ENCODE measurements around the gene ACADSB.

The ACADSB gene

DNA sequence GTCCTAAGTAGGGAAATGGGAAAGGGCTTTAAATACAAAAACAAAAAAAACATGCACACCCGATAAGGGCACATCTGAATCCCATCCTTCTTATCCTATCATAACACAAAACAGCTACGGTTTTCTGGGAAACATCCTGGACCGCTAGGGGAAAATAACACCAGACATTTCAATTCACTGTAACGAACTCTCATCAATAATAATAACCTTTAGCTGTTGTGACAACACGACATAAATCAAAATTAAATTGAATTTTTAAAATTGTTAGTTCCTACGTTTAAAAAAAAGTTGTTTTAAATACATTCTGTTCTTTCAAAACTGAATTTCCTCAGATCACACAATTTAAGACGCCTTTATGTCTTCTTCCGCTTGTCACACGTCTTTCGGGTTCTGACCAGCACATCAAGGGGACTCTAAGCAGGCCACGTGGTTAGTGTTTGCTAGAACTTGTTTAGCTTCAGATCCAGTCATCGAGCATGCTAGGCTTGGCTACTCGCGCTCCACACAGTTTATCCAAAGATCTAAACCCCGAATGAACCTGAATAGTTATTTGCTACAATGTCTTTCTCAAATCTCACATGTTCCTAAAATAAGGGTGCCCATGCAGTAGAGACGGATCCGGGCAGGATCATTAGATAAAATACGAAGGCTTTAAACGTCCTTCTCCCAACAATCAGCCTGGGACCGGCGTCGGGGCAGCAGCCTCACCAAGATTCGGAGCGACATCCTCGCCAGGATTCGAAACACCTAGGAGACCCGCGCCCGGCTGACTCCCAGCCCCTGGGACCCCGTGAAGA lies 1.1 kb upstream of the ACADSB start:
- DNase-seq: no peak

DNA sequence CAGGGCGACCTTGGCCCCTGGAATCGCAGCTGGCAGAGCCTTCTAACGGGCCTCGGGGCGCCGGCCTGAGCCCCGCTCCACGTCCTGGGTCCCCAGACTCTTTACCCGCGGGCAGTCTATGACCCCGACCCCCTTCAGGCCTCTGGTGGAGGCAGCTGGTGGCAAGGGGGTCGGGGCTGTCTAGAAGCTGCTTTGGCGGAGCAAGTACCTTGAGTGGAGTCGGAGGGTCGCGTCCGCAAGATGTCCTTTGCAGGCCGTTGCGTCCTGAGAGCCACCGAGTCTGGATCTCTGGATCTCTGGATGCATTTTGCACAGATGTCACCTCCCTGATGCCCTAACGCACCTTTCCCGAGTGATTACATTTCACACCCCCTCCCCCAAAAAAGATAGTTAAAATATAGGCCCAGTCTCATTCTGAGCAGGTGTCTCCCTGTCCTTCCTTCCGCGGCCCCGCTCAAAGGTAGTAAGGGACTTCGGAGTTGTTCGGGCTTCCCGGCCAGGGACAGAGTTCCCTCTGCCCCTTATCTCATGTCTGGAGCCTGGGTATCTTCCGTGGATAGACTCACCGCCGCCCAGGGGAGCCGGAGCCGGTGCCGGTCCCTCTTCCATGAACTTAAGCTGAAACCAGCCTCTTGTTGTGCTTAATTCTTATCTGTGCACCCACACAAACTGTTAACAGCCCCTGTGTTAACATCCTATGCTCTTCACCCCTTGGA lies 457 bp downstream of the ACADSB start:
- DNase-seq: no peak

DNA sequence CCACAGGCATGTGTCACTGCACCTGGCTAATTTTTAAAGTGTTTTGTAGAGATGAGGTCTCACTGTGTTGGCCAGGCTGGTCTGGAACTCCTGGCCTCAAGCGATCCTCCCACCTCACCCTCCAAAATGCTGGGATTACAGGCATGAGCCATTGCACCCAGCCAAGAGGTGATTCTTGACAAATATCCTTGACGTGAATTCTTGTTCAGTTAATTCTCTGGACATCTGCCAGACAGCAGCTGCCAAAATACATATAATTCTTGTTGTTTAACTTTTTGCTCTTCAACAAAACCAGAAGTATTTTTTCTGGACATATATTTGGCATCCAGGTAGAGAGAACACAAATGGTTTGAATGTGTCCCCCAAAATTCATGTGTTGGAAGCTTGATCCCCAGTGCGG lies 3.2 kb downstream of the ACADSB start:
- DNase-seq: no peak

DNA sequence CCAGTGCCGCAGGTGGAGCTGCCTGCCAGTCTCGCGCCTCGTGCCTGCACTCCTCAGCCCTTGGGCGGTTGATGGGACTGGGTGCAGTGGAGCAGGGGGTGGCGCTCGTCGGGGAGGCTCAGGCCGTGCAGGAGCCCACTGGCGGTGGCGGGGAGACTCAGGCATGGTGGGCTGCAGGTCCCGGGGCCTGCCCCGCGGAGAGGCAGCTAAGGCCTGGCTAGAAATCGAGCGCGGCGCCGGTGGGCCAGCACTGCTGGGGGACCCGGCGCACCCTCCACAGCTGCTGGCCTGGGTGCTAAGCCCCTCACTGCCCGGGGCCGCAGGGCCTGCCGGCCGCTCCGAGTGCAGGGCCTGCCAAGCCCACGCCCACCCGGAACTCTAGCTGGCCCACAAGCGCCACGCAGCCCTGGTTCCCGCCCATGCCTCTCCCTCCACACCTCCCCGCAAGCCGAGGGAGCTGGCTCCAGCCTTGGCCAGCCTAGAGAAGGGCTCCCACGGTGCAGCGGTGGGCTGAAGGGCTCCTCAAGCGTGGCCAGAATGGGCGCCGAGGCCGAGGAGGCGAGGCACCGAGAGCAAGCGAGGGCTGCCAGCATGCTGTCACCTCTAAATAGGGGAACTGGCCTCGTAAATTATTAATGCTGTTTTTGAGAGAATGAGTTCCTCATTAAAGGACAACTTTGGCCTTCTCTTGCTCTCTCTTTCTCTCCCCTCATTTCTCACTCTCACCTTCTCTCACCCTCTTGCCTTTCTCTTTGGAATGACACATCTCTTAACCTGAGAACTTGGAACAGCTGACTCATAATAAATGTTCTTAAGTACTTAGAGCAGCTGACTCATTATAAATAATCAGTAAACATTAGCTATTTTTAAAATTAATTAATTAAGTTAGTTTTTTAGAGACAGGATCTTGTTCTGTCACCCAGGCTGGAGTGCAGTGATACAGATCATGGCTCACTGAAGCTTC lies 4.9 kb downstream of the ACADSB start:
- DNase-seq: no peak

DNA sequence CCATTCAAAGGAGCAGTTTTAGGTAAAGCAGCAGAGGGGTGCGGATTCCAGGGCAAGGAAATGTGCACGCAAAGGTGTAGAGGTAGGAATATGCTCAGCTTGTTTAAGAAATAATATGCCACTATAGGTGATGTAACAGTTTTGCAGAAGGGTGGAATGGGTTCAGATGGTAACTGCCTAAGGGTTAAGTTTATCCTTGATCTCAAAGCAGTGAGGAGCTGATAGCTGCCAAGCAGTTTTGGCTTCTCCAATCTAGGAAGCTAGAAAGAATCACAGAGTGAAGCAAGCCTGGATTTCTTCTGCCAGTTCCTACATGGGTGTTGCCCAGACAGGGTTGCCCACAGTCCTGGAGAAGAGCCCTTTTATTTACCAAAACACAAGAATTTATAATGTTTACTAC lies 6.0 kb downstream of the ACADSB start:
- DNase-seq: no peak

DNA sequence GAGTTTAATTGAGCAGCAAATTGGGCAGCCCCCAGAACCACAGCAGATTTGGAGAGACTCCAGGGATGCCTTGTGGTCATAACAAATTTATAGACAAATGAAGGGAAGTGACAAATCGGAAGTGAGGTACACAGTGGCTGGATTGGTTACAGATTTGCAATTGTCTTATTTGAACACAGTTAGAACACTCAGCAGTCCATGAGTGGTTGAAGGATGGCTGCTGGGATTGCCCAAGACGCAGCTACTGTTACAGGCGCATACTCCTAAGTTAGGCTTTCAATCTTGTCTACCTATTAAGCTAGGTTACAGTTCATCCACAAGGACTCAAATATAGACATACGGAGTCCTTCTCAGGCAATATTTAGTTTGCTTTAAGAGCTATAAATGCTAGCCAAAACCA lies 7.4 kb downstream of the ACADSB start:
- no peak for DNase-seq

DNA sequence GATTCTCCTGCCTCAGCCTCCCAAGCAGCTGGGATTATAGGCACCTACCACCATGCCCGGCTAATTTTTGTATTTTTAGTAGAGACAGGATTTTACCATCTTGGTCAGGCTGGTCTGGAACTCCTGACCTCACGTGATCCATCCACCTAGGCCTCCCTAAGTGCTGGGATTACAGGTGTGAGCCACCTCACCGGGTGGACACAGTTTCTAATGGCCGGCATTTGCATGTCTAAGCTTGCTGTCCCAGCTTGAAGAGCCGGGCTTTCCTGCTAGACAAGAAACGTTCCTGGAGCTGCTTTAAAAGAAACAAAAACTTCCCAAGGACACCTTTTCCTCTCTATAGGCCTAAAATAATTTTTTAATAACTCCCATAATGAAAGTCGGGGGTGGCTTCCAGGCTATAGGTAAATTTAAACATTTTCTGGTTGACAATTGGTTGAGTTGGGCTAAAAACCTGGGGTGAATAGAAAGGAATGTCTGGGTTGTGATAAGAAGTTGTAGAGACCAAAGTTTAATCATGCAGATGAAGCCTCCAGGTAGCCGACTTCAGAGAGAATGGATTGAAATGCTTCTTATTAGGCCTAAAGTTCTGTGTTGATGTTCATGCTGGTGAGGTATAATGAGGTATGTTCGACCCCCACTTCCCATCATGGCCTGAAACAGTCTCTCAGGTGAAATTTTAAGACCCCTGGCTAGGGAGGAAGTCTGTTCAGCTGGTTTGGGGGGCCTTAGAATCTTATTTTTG lies 8.8 kb downstream of the ACADSB start:
- no peak for DNase-seq

DNA sequence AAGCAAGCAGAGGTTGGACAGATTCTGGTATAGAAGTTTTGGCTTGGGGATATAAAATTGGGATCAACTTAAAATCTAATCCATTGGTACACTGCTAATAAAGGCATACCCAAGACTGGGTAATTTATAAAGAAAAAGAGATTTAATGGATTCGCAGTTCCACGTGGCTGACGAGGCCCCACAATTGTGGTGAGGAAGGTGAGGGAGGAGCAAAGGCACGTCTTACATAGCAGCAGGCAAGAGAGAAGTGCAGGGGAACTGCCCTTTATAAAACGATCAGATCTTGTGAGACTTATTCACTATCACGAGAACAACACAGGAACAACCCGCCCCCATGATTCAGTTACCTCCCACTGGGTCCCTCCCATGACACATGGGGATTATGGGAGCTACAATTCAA lies 9.7 kb downstream of the ACADSB start:
- no peak for DNase-seq

DNA sequence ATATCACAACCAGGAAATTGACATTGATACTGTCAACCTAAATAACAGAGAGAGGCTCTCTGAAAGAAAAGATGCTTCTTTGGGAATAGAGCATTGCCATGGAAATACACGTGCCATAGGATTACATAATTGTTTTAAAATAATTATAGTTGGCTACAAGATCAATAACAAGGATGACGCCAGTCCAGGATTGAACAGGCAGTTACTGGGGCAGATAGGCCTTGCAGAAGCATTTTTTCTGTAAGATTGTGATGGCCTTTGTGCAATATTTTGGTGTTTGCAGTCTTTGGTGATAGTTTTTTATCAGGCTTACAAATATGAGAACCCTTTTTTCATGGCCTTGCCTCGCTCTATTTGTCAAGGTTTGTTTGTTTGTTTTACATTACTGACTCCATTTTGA lies 10.5 kb downstream of the ACADSB start:
- DNase-seq: no peak

DNA sequence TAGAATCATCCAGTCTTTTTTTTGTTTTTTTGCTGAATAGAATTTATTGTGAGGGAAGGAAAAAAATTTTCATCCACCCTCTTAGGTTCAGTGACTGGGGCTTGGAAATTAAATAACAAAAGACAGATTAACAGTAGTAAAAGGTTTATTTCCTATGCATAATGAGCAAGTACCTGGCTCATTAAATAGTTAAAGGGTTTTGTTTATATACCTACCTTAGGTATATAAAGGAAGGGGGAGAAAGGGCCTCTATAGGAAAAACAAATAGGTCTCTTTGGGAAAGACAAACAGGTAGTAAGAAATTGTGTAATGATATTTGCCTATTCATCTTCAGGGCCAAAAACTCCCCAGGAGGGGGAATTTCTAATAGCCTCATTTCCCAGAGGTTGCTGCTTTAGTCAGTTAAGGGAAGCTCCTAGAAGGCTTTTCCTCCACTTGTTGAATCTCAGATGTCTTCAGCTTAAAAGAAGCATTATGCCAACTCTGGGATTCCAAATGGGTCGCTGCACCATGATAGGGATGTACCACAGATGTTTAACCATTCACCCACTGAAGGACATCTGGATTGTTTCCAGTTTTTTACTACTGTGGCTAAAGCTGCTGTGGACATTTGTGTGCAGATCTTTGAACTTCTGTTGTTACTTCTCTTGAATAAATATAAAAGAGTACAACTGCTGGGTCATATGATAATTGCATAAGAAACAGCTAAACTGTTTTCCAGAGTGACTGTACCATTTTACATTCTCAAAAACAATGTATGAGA lies 11.3 kb downstream of the ACADSB start:
- no peak for DNase-seq

DNA sequence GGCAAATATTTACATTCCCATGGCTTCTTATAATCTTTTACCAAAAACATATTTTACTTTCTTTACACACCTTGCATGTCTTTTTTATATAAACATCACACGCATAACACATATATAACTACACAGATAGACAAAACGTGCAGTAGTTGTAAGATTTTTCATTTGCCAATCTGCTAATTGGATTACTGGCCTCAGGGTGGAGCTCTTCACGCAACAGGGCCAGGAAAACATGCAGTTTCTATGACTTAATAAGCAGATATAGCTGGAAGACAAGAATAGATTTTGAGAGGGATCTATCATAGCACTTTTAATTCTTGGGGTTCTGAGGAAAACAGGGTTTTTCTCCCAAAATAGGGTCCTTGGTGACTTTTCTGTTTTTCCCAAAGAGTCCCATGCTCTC lies 12.7 kb downstream of the ACADSB start:
- no peak for DNase-seq

DNA sequence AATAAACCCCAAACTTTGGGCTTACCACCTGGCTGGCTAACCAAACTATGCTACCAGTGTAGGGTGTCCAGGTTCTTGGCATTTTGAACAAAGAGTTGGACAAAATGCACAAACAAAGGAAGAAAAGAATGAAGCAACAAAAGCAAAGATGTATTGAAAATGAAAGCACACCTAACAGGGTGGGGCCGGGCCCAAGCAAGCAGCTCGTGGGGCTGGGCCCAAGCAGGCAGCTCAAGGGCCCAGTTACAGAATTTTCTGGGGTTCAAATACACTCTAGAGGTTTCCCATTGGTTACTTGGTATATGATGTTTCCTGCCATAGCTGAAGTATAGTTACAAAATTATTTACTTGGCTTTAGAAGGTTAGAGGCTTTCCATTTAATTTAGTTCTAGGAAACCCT lies 15.7 kb downstream of the ACADSB start:
- DNase-seq: no peak

DNA sequence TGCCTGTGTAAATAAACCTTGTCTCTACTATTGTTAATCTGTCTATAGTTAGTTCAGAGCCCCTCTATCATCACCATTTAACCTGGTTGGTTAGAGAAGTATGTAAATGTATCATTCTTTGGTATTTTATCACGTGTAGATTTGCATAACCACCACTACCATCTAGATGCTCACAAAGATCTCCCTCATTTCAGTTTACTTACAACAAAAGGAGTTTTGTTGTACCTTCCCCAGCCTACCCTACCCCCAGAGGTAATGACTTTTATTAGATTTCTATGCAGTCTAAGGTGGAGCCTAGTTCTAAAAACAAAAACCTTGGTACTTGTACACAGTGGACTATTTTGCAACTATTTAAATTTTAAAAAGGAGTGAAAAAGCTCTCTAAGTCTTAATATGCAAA lies 17.5 kb downstream of the ACADSB start:
- no peak for DNase-seq

DNA sequence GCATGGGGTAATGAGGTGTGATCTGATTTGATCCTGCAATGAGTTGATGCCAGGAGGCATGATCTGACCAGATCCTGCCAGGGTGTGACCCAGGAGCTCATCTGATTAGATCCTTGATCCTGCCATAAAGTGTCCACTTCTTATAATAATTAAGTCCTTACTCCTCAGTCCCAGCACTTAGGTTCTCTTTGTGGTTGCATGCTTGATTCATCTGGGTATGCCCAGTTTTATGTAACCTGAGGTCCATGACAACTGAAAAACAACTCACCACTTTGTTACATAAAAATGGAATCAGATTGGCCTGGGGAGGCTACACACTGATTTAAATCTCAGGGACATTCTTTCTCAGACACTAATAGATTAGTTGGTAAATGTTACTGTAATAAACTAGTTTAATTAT lies 19.1 kb downstream of the ACADSB start:
- DNase-seq: no peak

DNA sequence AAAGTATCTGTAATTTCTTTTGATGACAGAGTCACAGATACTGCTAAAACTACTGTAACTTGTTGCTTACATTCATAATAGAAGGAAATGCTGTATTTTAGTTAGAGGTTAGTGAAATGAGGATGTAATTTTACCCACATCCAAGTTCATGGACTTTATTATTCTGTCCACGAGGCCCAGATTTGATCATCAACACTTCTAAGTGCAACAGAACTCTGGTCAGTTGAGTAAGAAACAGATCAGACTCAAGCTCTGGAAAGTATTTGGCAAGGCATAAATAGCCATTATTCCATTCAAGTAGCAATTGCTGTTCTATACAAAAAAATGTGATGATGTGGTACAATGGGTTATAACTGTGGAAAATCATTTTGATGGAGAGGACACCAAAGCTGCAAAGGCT lies 22.3 kb downstream of the ACADSB start:
- no peak for DNase-seq

DNA sequence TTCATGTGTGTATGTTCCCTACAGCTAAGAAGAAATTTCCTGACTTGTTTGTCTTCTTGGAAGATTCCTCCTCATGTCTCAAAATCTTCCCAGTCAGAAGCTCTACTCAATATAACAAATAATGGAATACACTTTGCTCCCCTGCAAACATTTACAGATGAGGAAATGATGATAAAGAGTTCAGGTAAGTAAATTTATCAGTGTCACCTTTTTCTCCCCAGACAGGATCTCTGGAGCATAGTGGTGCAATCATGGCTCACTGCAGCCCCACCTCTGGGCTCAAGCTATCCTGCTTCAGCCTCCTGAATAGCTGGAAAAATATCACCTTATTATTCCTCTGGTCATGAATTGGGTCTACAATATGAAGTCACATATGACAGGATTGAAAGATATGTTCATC lies 25.5 kb downstream of the ACADSB start:
- no peak for DNase-seq

DNA sequence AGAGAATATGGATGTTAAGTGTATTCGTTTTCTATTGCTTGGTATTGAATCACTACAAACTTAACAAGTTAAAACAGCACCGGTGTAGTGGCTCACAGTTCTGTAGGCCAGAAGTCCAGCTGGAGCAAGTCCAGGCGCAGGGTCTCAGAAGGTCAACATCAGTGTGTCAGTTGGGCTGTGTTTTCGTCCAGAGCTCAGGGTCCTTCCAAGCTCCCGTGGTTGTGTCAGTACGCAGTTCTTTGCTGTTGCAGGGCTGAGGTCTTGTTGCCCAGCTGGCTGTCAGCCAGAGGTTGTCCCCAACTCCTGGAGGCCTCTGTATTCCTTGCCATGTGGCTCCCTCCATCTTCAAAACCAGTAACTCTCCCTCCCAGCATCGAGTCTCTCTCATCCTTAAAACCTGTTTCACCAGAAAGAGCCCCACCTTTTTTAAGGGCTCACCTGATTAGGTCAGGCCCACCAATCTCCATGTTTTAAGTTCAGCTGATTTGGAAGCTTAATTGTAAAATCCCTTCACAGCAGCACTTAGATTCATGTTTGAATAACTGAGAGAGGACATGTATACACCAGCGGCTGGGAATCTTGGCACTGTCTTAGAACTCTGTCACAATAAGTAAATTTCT lies 26.8 kb downstream of the ACADSB start:
- no peak for DNase-seq

DNA sequence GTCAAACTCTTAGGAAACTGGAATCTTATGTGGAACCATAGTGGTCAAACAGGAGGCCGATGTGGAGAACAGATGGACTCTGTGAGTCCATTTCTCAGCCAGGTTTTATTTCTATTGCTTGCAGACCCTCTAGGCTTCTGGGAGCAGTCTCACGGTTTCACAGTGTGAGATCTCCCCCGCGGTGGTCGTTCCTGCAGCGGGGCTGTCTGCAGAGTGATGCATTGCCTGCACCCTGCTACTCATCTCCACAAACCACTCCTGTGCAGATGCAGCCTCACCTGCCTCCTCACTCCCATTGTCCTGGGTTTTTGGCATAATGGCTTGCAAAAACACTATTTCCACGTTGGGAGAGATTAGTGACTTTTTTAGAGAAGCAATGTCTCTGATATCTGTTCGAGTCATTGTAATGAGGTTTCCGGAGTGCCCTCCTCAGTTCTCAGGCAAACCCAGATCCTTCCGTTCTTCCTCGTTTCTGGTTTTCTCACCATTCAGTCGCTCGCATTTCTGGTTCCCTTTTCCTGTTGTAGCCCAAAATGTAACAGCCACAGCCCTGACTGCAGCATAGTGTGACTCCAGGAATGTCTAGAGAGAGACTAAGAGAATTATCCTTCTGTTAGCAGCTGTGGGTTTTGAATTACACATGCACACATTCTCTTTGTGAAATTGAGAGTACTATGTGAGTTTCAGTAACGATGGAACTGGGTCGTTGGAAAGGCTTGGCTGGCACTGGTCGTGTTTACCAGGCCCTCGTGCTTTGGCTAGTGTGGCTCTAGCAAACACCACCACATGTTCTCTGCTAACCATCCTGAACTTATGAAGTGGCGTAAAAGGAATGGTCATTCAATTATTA lies 30.2 kb downstream of the ACADSB start:
- no peak for DNase-seq

DNA sequence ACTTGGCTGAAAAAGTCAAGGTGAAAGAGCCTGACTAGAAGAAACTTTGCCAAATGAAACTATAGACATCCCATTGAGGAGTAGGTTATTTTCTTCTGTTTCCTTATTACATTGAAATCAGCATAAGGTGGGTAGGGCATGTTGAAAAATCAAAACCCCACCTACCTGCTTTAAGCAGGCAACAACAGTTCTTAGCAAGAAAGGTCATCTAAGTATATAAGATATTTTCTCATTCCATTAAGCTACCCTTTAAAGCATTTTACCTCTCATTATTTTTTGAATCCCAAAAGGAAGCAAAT lies 30.8 kb downstream of the ACADSB start:
- no peak for DNase-seq

DNA sequence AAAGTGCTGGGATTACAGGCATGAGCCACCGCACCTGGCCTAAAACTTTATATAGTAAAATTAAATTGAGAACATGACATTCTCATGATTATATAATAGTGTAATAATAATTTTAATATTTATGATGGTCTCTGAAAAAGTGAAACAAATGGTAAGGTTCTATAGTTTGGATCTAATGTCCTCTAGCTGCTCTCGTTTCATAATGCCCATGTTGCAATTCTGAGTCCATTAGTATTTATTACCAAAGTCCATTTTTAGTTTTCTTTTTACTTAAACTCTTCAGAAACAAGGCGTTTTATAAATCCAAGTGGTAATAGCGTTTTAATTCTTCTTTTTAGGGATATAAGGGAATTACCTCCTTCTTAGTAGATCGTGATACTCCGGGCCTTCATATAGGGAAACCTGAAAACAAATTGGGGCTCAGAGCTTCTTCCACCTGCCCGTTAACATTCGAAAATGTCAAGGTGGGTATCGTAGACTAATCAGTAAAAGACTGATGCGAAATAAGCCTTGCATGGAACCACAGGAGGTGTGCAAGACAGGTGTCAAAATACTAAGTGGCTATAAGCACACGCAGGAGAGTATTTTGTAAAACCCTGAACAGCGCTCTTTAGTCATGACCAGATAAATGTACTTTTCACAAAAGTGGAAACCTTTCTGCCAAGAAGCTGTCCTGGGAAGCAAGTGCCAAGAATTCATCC lies 34.1 kb downstream of the ACADSB start:
- DNase-seq: no peak
